Measurements from ENCODE around the gene MAN2C1.

GRCh38 chr15:75350601-75351361 lies 17.6 kb downstream of the MAN2C1 start:
- TF ChIP-seq POLR2AphosphoS5 (IDR thresholded peaks at IDR 0.05): no peak
- no peak for TF ChIP-seq CTCF (IDR thresholded peaks at IDR 0.05)
- no peak for TF ChIP-seq POLR2A (IDR thresholded peaks at IDR 0.05)

Data from breast epithelium (tissue), 3 donors.